ENCODE results near the gene POLR3B. TPM values are rescaled to one million over a fixed set of nuclear protein-coding genes. Genes with fewer than 3 reads are reported as not detected.

Gene POLR3B
- total RNA-seq, 1 donor = 18.5 TPM

- no peak for TF ChIP-seq CTCF (IDR thresholded peaks at IDR 0.05; ENCODE audit: insufficient read depth, low read length)
- no peak for DNase-seq (ENCODE audit: low read depth)
- H3K4me3 ChIP-seq (ENCODE audit: low read depth, low read length) = no peak overlapping the region
Observed at GRCh38 chr12:106423291-106423690, 65.7 kb downstream of the POLR3B start.

- H3K4me3 ChIP-seq (ENCODE audit: low read depth, low read length) = no peak overlapping the region
- no peak for TF ChIP-seq CTCF (IDR thresholded peaks at IDR 0.05; ENCODE audit: insufficient read depth, low read length)
- no peak for DNase-seq (ENCODE audit: low read depth)
Observed at GRCh38 chr12:106425061-106425702, 67.6 kb downstream of the POLR3B start.

GRCh38 chr12:106427917-106428316 lies 70.4 kb downstream of the POLR3B start:
- no peak for DNase-seq (ENCODE audit: low read depth)
- H3K4me3 ChIP-seq (ENCODE audit: low read depth, low read length) = no peak overlapping the region
- TF ChIP-seq CTCF (IDR thresholded peaks at IDR 0.05; ENCODE audit: insufficient read depth, low read length) = no peak

- TF ChIP-seq CTCF (IDR thresholded peaks at IDR 0.05; ENCODE audit: insufficient read depth, low read length) = no peak
- DNase-seq (ENCODE audit: low read depth) = peak; percentile 83
- no peak overlapping the region for H3K4me3 ChIP-seq (ENCODE audit: low read depth, low read length)
Observed at GRCh38 chr12:106428384-106428783, 70.8 kb downstream of the POLR3B start.

GRCh38 chr12:106429043-106429552 lies 71.5 kb downstream of the POLR3B start:
- TF ChIP-seq CTCF (IDR thresholded peaks at IDR 0.05; ENCODE audit: insufficient read depth, low read length) = no peak
- DNase-seq (ENCODE audit: low read depth) = peak; percentile 39
- no peak overlapping the region for H3K4me3 ChIP-seq (ENCODE audit: low read depth, low read length)

GRCh38 chr12:106429636-106430035 lies 72.1 kb downstream of the POLR3B start:
- no peak for DNase-seq (ENCODE audit: low read depth)
- no peak for TF ChIP-seq CTCF (IDR thresholded peaks at IDR 0.05; ENCODE audit: insufficient read depth, low read length)
- H3K4me3 ChIP-seq (ENCODE audit: low read depth, low read length) = no peak overlapping the region
